Fibroblast of peridontal ligament (primary cell): Measurements from ENCODE around the gene MYL12B.
A peak's percentile ranks its signal among the peaks of the same experiment; 100 is the strongest.
"Not testable (repeated sequence)": the region's sequence is repeated elsewhere in the genome, so short reads cannot be mapped to it uniquely, and the experiment has no call there.

Experiments
- DNase-seq: peaks from one replicate; pipeline ENCODE4 v3.0.0-alpha.2; 2010; ENCODE audit errors: extremely low read depth

Gene MYL12B

DNA sequence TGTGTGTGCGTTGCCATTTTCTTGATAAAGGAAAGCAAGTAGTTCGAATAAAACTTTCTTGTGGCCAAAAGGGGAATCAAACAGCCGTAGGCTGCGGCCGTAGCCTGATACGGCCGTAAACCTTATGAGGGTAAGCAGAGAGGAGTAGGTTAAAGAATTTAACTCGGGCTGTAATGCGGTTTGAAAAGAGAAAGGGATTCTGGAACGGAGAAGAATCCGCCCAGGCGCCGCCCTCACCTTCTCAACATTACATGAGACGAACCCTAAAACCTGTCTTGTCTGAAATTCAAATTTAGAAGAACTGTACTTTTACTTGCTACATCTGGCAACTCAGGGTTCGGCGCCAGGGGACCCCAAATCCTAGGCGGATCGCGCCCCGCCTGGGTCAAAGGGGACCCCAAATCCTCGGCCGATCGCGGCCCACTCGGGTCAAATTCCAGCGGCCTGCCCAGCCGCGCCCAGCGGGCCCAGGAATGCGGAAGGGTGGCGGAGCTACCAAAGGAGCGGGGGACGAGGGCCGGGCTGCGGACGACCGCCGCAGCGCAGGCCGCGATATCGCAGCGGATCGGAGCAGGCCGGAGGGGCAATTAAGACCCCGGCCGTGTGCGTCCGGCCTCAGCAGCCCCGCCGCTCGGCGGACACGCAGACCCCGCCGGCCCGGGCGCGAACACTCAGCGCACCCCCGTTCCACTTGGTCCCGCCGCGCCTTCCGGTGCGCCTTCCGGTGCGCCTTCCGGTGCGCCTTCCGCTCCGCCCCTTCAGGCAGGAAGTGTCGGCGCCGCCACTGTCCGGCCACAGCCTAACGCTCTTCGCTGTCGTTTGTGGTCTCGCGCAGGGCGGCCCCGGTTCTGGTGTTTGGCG, at the start of gene MYL12B:
Gene MYL12B, plus strand, starts transcription at position 761 of the 861 bp plus-strand sequence. CDS start 10,766 bp downstream, outside the sequence.
- peak; percentile 68 for DNase-seq

DNA sequence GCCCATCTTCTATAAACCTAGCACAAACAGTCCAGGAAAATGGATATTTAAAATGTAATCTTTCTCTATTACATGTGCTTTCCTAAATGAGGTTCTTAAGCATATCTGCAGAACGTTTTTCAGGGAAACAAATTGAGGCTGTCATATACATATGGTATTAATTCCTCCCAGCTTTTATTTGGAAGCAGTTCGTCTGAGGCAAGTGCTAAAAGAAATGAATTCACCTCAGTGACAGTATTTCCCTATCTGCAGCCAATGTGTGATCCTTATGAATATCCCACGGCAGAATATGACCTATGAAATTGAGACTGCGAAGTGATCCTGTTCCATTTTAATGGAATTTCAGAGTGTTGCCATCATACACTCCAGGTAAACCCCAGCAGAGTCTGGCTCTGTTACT, 49.3 kb upstream of the MYL12B start:
- DNase-seq = no peak

- DNase-seq = no peak
Measured at GRCh38 chr18:3213300-3214059, 48.5 kb upstream of the MYL12B start.

- DNase-seq = no peak
Measured at GRCh38 chr18:3214855-3215637, 46.9 kb upstream of the MYL12B start.

DNA sequence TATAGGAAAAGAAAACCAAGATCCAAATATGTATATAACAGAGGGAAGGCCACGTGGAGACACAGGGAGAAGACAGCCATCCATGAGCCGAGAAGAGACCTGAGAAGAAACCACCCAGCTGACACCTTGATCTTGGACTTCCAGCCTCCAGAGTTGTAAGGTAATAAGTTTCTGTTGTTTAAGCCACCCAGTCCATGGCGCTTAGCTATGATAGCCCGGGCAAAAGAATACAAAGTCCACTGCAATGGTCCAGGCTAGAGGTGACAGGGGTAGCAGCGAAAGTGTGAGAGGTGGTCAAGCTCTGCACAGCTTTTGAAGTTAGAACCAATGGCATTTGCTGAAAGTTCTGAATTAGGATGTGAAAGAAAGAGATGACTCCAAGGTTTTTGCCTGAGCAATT, 44.9 kb upstream of the MYL12B start:
- DNase-seq = no peak

GRCh38 chr18:3217948-3218647, 43.8 kb upstream of the MYL12B start:
- DNase-seq = peak; percentile 51

GRCh38 chr18:3218819-3219218, 43.1 kb upstream of the MYL12B start:
- DNase-seq = no peak

DNA sequence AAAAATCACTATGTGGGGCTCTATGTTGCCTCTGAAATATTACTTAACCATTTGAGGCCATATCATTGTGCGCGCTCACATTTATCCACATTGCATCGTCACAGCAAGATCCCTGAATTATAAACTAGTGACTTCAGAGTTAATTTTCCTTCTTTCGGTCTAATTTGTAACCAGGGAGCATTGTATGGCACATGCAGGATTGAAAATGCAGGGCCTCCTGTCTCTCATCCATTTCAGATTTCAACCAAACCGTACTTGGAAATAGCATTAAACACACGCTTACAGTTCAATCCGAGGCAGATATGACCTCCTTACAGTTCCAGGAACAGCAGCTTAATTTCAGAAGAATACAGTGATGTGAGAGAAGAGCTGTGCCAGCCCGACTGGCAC, 42.7 kb upstream of the MYL12B start:
- no peak for DNase-seq

- DNase-seq = no peak
Measured at GRCh38 chr18:3219631-3220335, 42.1 kb upstream of the MYL12B start, which contains the start of gene MYOM1. MYOM1 (minus strand) TSS chr18:3219968; CDS start chr18:3215223, 4,745 bp downstream.

- not testable (repeated sequence) for DNase-seq
Measured at GRCh38 chr18:3220868-3221267, 41.1 kb upstream of the MYL12B start.

DNA sequence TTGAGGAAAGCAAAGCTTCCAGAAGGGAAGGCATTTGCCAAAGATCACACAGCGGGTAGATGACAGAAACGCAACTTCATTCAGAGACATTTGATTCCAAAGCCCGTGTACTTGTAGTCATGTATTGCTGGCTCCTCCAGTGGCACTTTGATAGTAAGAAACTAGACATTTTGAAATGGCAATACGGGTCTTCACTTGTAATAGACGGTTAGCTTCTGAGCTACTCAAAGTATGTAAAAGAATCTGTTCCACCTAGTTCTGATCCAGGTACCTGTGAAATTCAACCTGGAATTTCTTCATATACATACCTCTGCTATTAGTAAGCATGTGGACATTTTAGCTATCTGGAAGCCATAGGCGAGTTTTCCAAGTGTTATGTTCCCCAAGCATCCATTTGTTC, 40.4 kb upstream of the MYL12B start:
- DNase-seq = no peak

GRCh38 chr18:3223356-3223755, 38.6 kb upstream of the MYL12B start:
- DNase-seq = no peak

GRCh38 chr18:3224223-3224622, 37.7 kb upstream of the MYL12B start:
- DNase-seq = no peak

- no peak for DNase-seq
Measured at GRCh38 chr18:3225588-3225987, 36.3 kb upstream of the MYL12B start.

GRCh38 chr18:3226048-3226447, 35.9 kb upstream of the MYL12B start:
- DNase-seq = no peak

DNA sequence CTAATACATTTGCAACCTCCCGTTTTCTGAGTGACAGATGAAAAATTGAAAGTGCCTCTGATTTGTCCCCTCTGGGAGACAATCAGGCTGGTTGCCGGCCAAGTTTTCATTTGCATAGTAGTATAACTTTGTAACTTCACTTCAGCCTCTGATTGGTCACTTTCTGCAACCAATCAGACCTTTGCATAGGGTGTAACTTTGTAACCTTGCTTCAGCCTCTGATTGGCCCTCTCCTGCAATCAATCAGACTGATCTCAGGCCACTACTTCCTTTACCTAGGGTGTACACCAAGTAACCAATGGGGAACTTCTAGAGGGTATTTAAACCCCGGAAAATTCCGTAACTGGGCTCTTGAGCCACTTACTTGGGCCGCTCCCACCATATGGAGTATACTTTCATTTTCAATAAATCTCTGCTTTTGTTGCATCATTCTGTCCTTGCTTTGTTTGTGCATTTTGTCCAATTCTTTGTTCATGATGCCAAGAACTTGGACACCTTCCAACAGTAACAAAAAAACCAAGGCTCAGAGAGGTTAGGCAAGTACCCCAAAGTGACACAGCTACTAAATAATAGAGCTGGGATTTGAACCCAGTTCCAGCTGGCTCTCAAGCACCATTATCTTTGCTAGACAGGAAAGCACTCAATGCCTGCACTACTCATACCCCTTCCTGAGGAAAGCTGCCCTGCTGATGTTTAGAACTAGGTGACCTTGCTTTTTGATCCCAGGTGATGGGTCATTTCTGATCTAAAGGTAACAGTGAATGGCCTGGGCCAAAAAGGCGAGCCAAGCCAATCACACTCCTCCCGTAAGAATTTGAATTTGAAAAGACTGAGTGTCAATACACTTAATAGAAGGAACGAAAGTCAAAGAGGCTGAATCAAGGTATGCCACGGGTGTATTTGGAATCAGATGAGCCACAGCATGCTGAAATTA, 31.3 kb upstream of the MYL12B start:
- peak; percentile 57 for DNase-seq

- no peak for DNase-seq
Measured at GRCh38 chr18:3233004-3233403, 28.9 kb upstream of the MYL12B start.

GRCh38 chr18:3233433-3234168, 28.3 kb upstream of the MYL12B start:
- DNase-seq = no peak

DNA sequence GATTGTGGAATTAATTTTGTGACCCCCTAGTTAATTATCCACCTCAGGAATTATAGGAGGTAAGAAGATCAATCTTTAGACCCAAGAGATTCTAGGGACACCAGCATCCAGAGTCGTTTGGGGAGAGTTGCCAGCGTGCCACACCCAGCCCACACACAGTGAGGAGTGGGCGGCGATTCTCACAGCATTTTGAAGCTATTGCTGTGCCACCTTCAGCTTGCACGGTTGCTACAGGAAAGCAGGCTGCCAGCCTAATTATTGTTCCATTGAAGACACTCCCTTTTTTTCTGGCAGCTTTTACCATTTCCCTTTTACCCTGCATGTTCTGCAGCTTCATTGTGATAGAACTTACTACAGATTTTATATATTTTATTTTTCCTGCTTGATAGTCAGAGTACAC, 27.5 kb upstream of the MYL12B start:
- no peak for DNase-seq
